Inflammatory macrophage treated with lipopolysaccharide for 1 hour (primary cell): Measurements from ENCODE around the gene PDCD2L.
A peak's percentile ranks its signal among the peaks of the same experiment; 100 is the strongest.

Source experiments
- DNase-seq, 2 donors: peaks; one replicate each; pipeline ENCODE4 v3.0.0-alpha.2; 2020 to 2022

The PDCD2L gene

DNA sequence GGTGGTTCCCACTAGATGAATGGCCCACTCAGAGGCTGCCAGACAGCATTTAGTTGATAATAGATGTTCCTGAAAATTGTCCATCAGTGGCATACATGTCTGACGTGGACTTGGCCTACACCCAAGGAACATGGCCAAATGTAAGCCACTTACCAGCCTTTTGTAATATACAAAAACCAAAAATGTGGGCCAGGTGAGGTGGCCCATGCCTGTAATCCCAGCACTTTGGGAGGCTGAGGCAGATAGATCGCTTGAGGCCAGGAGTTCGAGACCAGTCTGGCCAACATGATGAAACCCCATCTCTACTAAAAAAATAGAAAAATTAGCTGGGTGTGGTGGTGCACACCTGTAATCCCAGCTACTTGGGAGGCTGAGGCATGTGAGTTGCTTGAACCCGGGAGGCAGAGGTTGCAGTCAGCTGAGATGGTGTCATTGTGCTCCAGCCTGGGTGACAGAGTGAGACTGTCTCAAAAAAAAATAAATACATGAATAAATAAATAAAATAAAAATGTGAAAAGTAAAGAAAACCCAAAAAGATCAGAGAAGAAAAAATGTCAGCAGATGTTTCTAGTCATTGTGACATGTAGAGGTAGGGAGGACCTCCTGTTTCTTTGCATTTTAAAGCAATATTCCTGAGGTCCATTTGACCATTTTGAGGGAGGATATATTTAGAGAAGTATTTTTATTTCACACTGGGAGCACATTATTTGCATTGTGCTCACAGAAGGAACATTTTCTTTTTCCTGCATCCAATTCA lies 70.2 kb downstream of the PDCD2L start:
- DNase-seq: no peak

DNA sequence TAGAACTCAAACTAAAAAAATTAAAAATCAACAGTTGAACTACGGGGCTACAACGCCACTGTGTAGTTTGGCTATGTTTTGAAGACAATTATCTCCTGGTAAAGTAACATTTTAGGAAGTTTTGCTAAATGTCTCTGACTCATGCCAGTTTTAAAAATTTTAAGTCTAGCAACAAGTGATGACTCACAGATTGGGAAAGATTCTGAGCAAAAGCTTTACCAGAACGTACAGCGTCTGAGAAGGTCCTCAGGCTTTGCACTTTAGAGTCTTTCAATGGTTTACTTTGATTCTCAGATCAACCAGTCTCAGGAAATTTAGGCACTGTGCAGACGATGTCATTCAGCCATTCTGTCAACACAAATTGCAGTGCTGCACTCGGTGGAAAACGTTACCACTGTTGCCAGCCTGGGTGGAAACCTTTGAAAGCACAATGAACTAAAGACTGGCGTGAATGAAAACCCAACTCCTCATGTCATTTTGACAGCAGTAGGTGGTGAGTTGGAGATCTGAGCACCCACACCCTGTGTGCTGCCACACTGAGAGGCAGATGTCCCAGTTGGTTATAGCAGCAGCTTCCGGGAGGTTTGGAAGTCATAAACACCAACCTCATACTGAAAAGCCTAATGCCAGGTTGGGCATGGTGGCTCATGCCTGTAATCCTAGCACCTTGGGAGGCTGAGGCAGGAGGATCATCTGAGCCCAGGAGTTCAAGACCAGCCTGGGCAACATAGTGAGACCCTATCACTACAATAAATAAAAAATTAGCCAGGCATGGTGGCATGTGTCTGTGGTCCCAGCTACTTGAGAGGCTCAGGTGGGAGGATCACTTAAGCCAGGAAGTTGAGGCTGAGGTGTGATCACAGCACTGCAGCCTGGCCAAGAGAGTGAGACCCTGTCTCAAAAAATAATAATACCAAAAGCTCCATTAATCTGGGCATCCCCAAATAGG lies 71.1 kb downstream of the PDCD2L start:
- peak; percentile 86 to 88 for DNase-seq
